Body of pancreas (tissue), 4 donors: ENCODE data around the gene FURIN.

Experiments used
- CTCF ChIP-seq, 7 experiments: fragments of 450-650 bp in 4 of 7; fragments of 200-600 bp in 3 of 7; sonication (generic) in 3 of 7; IDR thresholded peaks; one replicate each; pipeline ENCODE4 v1.5.1; 2016 to 2019; ENCODE audit warnings: antibody characterized with exemption in 7 of 7
- POLR2A ChIP-seq, 3 donors: fragments of 450-650 bp; IDR thresholded peaks; one replicate each; pipeline ENCODE4 v1.6.1; 2016; ENCODE audit warnings: antibody characterized with exemption in 3 of 3, mild to moderate bottlenecking in 2 of 3

- TF ChIP-seq CTCF (IDR thresholded peaks at IDR 0.05) (no peak), POLR2A (IDR thresholded peaks at IDR 0.05) (no peak)
These were observed 11.5 kb downstream of the FURIN start for GRCh38 chr15:90879730-90880366.
